Activated CD8-positive, alpha-beta T cell treated with anti-CD3 and anti-CD28 coated beads for 36 hours (primary cell): Measurements from ENCODE around the gene IQSEC3. TPM values are rescaled to one million over a fixed set of nuclear protein-coding genes. Genes with fewer than 3 reads are reported as not detected.
"Not testable (repeated sequence)": the region's sequence is repeated elsewhere in the genome, so short reads cannot be mapped to it uniquely, and the experiment has no call there.

Experiments used
- ATAC-seq: fragments of 200-7000 bp; cut with Tn5 transposase; one replicate; pipeline ENCODE4 v1.10.0; 2021; ENCODE audit warnings: mild to moderate bottlenecking, moderate library complexity
- CTCF ChIA-PET: fragments of 350-600 bp; sonication (Branson Sonifier 250); formaldehyde crosslinking; loops from one replicate; lab custom pipeline; 2021; ENCODE audit warnings: antibody characterized with exemption; lab: Charles Lee
- POLR2A ChIA-PET: fragments of 350-600 bp; sonication (Branson Sonifier 250); formaldehyde crosslinking; loops from one replicate; lab custom pipeline; 2021; ENCODE audit warnings: antibody characterized with exemption; lab: Charles Lee
- DNase-seq: peaks from one replicate; pipeline ENCODE4 v3.0.0-alpha.2; 2020
- H3K27ac Mint-ChIP-seq: one replicate; pipeline ENCODE4 v1.8.0; 2021; ENCODE audit warnings: mild to moderate bottlenecking, mixed read lengths
- H3K27me3 Mint-ChIP-seq: one replicate; pipeline ENCODE4 v1.8.0; 2021; ENCODE audit warnings: mixed read lengths
- H3K36me3 Mint-ChIP-seq: one replicate; pipeline ENCODE4 v1.8.0; 2021; ENCODE audit warnings: low read depth, mixed read lengths
- H3K4me1 Mint-ChIP-seq: one replicate; pipeline ENCODE4 v1.8.0; 2021; ENCODE audit warnings: low read depth, mixed read lengths
- H3K4me3 Mint-ChIP-seq: one replicate; pipeline ENCODE4 v1.8.0; 2021; ENCODE audit warnings: mild to moderate bottlenecking, moderate library complexity, mixed read lengths
- H3K9me3 Mint-ChIP-seq: one replicate; pipeline ENCODE4 v1.8.0; 2021; ENCODE audit warnings: mixed read lengths
- intact Hi-C: fragments of 100-400 bp; cut with micrococcal nuclease; formaldehyde crosslinking; loops from one replicate; pipeline ENCODE4 v1.10.0; 2022
- total RNA-seq, 2 experiments: library from RNA; stranded (reverse); gene quantifications; one replicate each; pipeline ENCODE4 v1.2.3, GENCODE V29; 2021
- TF ChIP-seq, protein P1 (sequence below): fragments of 200-600 bp; IDR thresholded peaks from one replicate; pipeline ENCODE4 v1.8.0; 2022; ENCODE audit warnings: antibody characterized with exemption, mild to moderate bottlenecking

IQSEC3 gene
- total RNA-seq, 2 experiments from 2014 or later, result 2.5 to 2.7 TPM

DNA sequence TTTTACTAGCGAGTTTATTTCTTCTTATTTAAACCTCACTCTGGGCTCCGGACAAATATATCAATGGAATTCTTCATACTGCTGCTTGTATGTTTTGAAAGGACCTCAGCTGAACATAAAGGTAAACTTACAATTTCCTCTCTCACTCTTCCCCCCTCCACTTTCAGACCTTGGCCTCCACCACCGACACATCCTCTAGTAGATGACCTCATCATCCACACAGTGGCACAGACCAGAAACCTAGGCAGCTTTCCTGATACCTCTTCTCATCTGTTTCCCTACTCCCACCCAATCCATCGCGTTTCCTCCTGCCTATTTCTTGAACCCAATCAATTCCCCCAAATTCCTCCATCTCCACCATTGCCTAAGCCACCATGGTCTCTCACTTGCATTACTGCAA is 17.4 kb upstream of the IQSEC3 start:
- CTCF ChIA-PET, H3K27ac Mint-ChIP-seq, H3K4me1 Mint-ChIP-seq, H3K4me3 Mint-ChIP-seq, intact Hi-C loops, POLR2A ChIA-PET, ATAC-seq, H3K9me3 Mint-ChIP-seq, H3K36me3 Mint-ChIP-seq, DNase-seq: not testable (repeated sequence)
- peaks cover 30% of the 10 kb centered on the region for H3K27me3 Mint-ChIP-seq

- H3K9me3 Mint-ChIP-seq, H3K36me3 Mint-ChIP-seq, H3K4me3 Mint-ChIP-seq, H3K27ac Mint-ChIP-seq, H3K4me1 Mint-ChIP-seq, CTCF ChIA-PET, ATAC-seq, intact Hi-C loops, POLR2A ChIA-PET, DNase-seq: not testable (repeated sequence)
- peaks cover 31% of the 10 kb centered on the region for H3K27me3 Mint-ChIP-seq
These were observed 15.5 kb upstream of the IQSEC3 start for GRCh38 chr12:51087-51486.

DNA sequence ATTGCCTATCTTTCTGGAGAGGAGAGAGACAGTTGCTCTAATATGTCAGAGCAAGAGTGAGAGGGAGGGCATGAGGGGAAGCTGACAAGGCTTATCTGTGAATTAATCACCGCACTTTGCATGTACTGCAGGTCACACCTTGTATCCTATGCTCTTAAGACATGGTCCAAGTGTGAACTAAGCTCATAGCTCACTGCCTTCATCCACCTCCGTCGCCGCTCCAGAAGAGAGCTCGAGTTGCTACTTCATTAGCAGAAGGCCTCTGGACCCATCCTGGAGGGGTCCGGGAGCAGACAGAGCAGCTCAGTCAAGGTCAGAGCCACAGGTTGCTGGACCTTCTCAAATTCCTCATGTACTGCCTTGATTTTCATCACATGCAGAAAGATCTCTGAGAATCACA is 14.6 kb upstream of the IQSEC3 start:
- H3K36me3 Mint-ChIP-seq, POLR2A ChIA-PET, intact Hi-C loops, H3K27ac Mint-ChIP-seq, H3K4me1 Mint-ChIP-seq, H3K4me3 Mint-ChIP-seq, DNase-seq, ATAC-seq, H3K9me3 Mint-ChIP-seq, CTCF ChIA-PET: not testable (repeated sequence)
- peaks cover 31% of the 10 kb centered on the region for H3K27me3 Mint-ChIP-seq

GRCh38 chr12:52902-53734 is 13.4 kb upstream of the IQSEC3 start:
- H3K27me3 Mint-ChIP-seq, result peaks cover 43% of the 10 kb centered on the region
- H3K4me3 Mint-ChIP-seq, H3K9me3 Mint-ChIP-seq, ATAC-seq, intact Hi-C loops, CTCF ChIA-PET, POLR2A ChIA-PET, H3K4me1 Mint-ChIP-seq, H3K36me3 Mint-ChIP-seq, H3K27ac Mint-ChIP-seq, DNase-seq: not testable (repeated sequence)

- H3K4me3 Mint-ChIP-seq, result no peak overlapping the region
- TF ChIP-seq, protein P1, sequence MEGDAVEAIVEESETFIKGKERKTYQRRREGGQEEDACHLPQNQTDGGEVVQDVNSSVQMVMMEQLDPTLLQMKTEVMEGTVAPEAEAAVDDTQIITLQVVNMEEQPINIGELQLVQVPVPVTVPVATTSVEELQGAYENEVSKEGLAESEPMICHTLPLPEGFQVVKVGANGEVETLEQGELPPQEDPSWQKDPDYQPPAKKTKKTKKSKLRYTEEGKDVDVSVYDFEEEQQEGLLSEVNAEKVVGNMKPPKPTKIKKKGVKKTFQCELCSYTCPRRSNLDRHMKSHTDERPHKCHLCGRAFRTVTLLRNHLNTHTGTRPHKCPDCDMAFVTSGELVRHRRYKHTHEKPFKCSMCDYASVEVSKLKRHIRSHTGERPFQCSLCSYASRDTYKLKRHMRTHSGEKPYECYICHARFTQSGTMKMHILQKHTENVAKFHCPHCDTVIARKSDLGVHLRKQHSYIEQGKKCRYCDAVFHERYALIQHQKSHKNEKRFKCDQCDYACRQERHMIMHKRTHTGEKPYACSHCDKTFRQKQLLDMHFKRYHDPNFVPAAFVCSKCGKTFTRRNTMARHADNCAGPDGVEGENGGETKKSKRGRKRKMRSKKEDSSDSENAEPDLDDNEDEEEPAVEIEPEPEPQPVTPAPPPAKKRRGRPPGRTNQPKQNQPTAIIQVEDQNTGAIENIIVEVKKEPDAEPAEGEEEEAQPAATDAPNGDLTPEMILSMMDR, result no peak
- CTCF ChIA-PET, result no interaction called here
- intact Hi-C loops, result no loop called here
- DNase-seq (no peak), ATAC-seq (no peak)
- POLR2A ChIA-PET, result no interaction called here
- H3K27me3 Mint-ChIP-seq, result peaks cover 47% of the 10 kb centered on the region
- no peak overlapping the region for H3K27ac Mint-ChIP-seq
- no peaks in the 10 kb centered on the region for H3K4me1 Mint-ChIP-seq
- peaks cover 14% of the 10 kb centered on the region for H3K9me3 Mint-ChIP-seq
- H3K36me3 Mint-ChIP-seq, result no peaks in the 10 kb centered on the region
These were observed 12.5 kb upstream of the IQSEC3 start for GRCh38 chr12:53735-54730.

DNA sequence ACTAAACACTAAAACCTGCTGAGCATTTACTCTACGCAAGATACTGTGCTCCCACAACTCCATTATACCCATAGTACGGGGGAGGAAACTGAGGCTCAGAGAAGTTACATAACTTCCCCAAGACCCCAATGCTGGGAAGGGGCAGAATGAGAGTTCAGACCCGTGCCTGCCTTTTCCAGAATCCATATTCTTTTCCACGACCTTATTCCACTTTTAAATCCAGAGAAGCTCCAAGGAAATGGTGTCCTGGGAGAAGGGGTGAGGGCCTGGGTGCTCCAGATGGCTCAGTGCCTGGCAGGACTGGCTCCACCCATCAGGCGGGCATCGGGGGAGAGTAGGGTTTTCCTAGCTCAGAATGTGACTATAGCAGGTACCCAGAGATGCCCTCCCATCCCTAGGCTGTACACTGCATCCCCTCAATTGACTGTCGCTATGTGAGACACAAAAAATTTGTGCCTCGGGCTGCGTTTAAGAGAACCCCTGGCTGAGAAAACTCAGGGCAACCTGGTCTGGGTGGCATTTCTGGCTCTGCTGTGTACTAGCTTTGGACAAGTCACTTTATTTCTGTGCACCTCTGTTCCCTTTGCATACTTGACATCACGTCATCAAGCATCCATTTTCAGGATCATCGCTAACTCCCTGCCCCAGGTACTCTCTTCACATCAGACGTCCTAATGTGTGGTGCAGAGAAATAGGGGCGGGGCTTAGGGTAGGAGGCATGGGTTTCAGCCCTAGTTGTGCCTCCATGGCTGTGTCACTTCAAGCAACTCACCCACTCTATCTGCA is 11.6 kb upstream of the IQSEC3 start:
- ChIA-PET CTCF (no interaction called here), POLR2A (no interaction called here)
- DNase-seq, result no peak
- TF ChIP-seq, protein P1, result no peak
- ATAC-seq, result no peak
- Mint-ChIP-seq H3K4me3 (no peak overlapping the region), H3K4me1 (no peaks in the 10 kb centered on the region), H3K27ac (no peak overlapping the region), H3K27me3 (peaks cover 50% of the 10 kb centered on the region), H3K9me3 (peaks cover 16% of the 10 kb centered on the region), H3K36me3 (no peaks in the 10 kb centered on the region)
- intact Hi-C loops, result no loop called here
